CD14-positive monocyte (primary cell): ENCODE measurements around the gene CEP126. TPM values are rescaled to one million over a fixed set of nuclear protein-coding genes. Genes with fewer than 3 reads are reported as not detected.

Experiments
- DNase-seq, 3 donors: peaks; one replicate each; pipeline ENCODE4 v3.0.0-alpha.2; 2011 to 2022
- H2AFZ ChIP-seq: 2 replicates; pipeline ENCODE4 v1.6.0; 2012; ENCODE audit warnings: mild to moderate bottlenecking, low read depth, low read length, inconsistent platforms; ENCODE audit not compliant: insufficient read depth, poor library complexity, severe bottlenecking
- H3K27ac ChIP-seq, 2 donors: 1 replicate in 1 of 2; 2 replicates in 1 of 2; pipeline ENCODE4 v1.5.1; 2012 to 2013; ENCODE audit warnings: low read length in 2 of 2, control low read depth in 1 of 2, inconsistent platforms in 1 of 2, low read depth in 1 of 2, mild to moderate bottlenecking in 1 of 2
- H3K27me3 ChIP-seq, 2 donors: one replicate each; pipeline versions ENCODE4 v1.6.0 to v1.6.1; 2011 to 2013; ENCODE audit warnings: low read length in 2 of 2; ENCODE audit not compliant: control insufficient read depth in 2 of 2, insufficient read depth in 2 of 2
- H3K36me3 ChIP-seq, 2 donors: replicated peaks in 1 of 2; 1 replicate in 1 of 2; 2 replicates in 1 of 2; pipeline versions ENCODE4 v1.5.1 to v1.6.1; 2012 to 2013; ENCODE audit warnings: low read length in 2 of 2, control low read depth in 1 of 2, inconsistent platforms in 1 of 2, mild to moderate bottlenecking in 1 of 2; ENCODE audit not compliant: insufficient read depth in 2 of 2, control insufficient read depth in 1 of 2
- H3K4me1 ChIP-seq, 2 donors: 1 replicate in 1 of 2; 2 replicates in 1 of 2; pipeline versions ENCODE4 v1.5.1 to v1.6.1; 2012 to 2013; ENCODE audit warnings: low read length in 2 of 2, control low read depth in 1 of 2, inconsistent platforms in 1 of 2, mild to moderate bottlenecking in 1 of 2, moderate library complexity in 1 of 2; ENCODE audit not compliant: insufficient read depth in 2 of 2, control insufficient read depth in 1 of 2
- H3K4me2 ChIP-seq: replicated peaks from 2 replicates; pipeline ENCODE3; 2012; ENCODE audit warnings: low read length, moderate library complexity, mild to moderate bottlenecking; ENCODE audit not compliant: poor library complexity, severe bottlenecking; ENCODE audit errors: extremely low read depth
- H3K4me3 ChIP-seq, 3 experiments: fragments of 200-600 bp in 1 of 3; sonication (generic) in 1 of 3; replicated peaks in 1 of 3; 1 replicate in 2 of 3; 2 replicates in 1 of 3; pipeline ENCODE4 v1.5.1; 2011 to 2013; ENCODE audit warnings: low read length in 3 of 3, mild to moderate bottlenecking in 3 of 3, control low read depth in 2 of 3, low read depth in 2 of 3, inconsistent platforms in 1 of 3, moderate library complexity in 1 of 3
- H3K79me2 ChIP-seq: 2 replicates; pipeline ENCODE4 v1.6.0; 2012; ENCODE audit warnings: mild to moderate bottlenecking, control low read depth, inconsistent platforms, low read length, moderate library complexity; ENCODE audit not compliant: insufficient read depth
- H3K9ac ChIP-seq: 2 replicates; pipeline ENCODE4 v1.6.0; 2017; ENCODE audit warnings: low read length, mild to moderate bottlenecking; ENCODE audit not compliant: insufficient read depth, poor library complexity, severe bottlenecking
- H3K9me3 ChIP-seq, 2 donors: replicated peaks in 1 of 2; 1 replicate in 1 of 2; 2 replicates in 1 of 2; pipeline versions ENCODE4 v1.5.1 to v1.6.1; 2012 to 2013; ENCODE audit warnings: low read length in 2 of 2, control low read depth in 1 of 2; ENCODE audit not compliant: control insufficient read depth in 1 of 2, insufficient read depth in 1 of 2
- H4K20me1 ChIP-seq: 2 replicates; pipeline ENCODE4 v1.6.0; 2012; ENCODE audit warnings: mild to moderate bottlenecking, low read length, control low read depth, moderate library complexity; ENCODE audit not compliant: insufficient read depth
- H3K27ac Mint-ChIP-seq, 7 donors: one replicate each; pipeline ENCODE4 v1.8.0; 2020; ENCODE audit warnings: mild to moderate bottlenecking in 7 of 7, mixed read lengths in 7 of 7, moderate library complexity in 6 of 7, inconsistent platforms in 2 of 7
- H3K27me3 Mint-ChIP-seq, 3 donors: one replicate each; pipeline ENCODE4 v1.8.0; 2021 to 2022; ENCODE audit warnings: low read depth in 3 of 3, mild to moderate bottlenecking in 3 of 3, mixed read lengths in 3 of 3, moderate library complexity in 3 of 3, inconsistent platforms in 1 of 3
- H3K36me3 Mint-ChIP-seq, 2 donors: one replicate each; pipeline ENCODE4 v1.8.0; 2020; ENCODE audit warnings: mixed read lengths in 2 of 2, inconsistent platforms in 1 of 2, mild to moderate bottlenecking in 1 of 2
- H3K4me1 Mint-ChIP-seq: one replicate; pipeline ENCODE4 v1.8.0; 2020; ENCODE audit warnings: mild to moderate bottlenecking, mixed read lengths
- H3K4me3 Mint-ChIP-seq, 2 donors: one replicate each; pipeline ENCODE4 v1.8.0; 2020; ENCODE audit warnings: mild to moderate bottlenecking in 2 of 2, mixed read lengths in 2 of 2, moderate library complexity in 1 of 2
- H3K9me3 Mint-ChIP-seq, 7 donors: one replicate each; pipeline ENCODE4 v1.8.0; 2020 to 2022; ENCODE audit warnings: mixed read lengths in 7 of 7, mild to moderate bottlenecking in 6 of 7, moderate library complexity in 6 of 7, inconsistent platforms in 2 of 7
- WGBS: methylation state at CpG from one replicate; pipeline ENCODE4 v1.1.5; 2013; ENCODE audit warnings: missing lambda C conversion rate; ENCODE audit not compliant: insufficient coverage; 5-methylcytosine and 5-hydroxymethylcytosine counted together
- intact Hi-C, 2 donors: fragments of 100-400 bp; cut with micrococcal nuclease; formaldehyde crosslinking; loops; one replicate each; pipeline versions ENCODE4 v1.15.0 to v1.15.1; 2023
- polyA plus RNA-seq, 3 donors: library from polyadenylated mRNA; depleted of rRNA in 1 of 3; unstranded in 2 of 3; stranded (reverse) in 1 of 3; fragments of 300-500 nt in 2 of 3; fragments of >200 nt in 1 of 3; fragmentation: Illumina TruSeq in 2 of 3; gene quantifications; 1 replicate in 2 of 3; 2 replicates in 1 of 3; pipeline ENCODE4 v1.2.3, GENCODE V29; 2012 to 2021
- TF ChIP-seq, protein P1 (sequence below): fragments of 200-600 bp; IDR thresholded peaks from one replicate; pipeline ENCODE4 v1.8.0; 2022; ENCODE audit warnings: antibody characterized with exemption, mild to moderate bottlenecking

Gene CEP126
- polyA plus RNA-seq, 3 donors, result 0.02 to 0.52 TPM; not detected in 1

DNA sequence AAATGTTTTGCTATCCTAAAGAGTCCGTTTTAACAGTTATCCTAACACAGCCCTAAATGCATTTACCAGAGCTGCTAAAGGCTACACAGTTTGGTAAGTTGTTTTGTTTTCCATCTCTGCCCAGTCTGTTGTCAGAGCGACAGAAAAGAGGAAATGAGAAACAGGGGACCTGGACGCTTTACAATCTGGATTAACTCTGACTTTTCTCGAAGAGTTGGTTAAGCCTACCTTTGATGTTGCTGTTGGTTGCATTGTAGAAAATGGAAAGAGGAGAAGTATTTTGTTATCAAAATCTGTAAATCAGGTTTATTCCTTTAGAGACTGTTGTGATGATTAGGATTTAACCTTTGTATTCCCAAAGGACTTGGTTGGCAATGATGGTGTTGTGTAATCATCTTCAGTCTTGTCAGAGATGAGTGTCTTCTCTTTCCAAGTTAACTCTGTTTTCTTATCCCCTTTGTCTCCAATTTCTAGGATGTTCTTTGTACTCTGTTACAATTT lies 1.0 kb downstream of the CEP126 start:
- peak overlapping the region; percentile 57 for H3K9ac ChIP-seq
- no peaks in the 10 kb centered on the region for H3K9me3 ChIP-seq
- H3K27ac ChIP-seq, result peak overlapping the region in 1 of 2 donors; percentile 63
- H4K20me1 ChIP-seq, result no peaks in the 10 kb centered on the region
- peak overlapping the region; percentile 72 to 93 (median 89) for H3K27ac Mint-ChIP-seq
- no peaks in the 10 kb centered on the region for H3K36me3 ChIP-seq
- no peaks in the 10 kb centered on the region for H3K79me2 ChIP-seq
- peaks cover 2 to 18% (median 11%) of the 10 kb centered on the region in 3 donors for H3K27me3 Mint-ChIP-seq
- peak; percentile 53 to 70 (median 60) for DNase-seq
- no peaks in the 10 kb centered on the region for H3K36me3 Mint-ChIP-seq
- peaks cover 2 to 9% of the 10 kb centered on the region in 2 donors for H3K27me3 ChIP-seq
- TF ChIP-seq, protein P1, sequence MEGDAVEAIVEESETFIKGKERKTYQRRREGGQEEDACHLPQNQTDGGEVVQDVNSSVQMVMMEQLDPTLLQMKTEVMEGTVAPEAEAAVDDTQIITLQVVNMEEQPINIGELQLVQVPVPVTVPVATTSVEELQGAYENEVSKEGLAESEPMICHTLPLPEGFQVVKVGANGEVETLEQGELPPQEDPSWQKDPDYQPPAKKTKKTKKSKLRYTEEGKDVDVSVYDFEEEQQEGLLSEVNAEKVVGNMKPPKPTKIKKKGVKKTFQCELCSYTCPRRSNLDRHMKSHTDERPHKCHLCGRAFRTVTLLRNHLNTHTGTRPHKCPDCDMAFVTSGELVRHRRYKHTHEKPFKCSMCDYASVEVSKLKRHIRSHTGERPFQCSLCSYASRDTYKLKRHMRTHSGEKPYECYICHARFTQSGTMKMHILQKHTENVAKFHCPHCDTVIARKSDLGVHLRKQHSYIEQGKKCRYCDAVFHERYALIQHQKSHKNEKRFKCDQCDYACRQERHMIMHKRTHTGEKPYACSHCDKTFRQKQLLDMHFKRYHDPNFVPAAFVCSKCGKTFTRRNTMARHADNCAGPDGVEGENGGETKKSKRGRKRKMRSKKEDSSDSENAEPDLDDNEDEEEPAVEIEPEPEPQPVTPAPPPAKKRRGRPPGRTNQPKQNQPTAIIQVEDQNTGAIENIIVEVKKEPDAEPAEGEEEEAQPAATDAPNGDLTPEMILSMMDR, result no peak
- peak overlapping the region; percentile 79 for H3K4me2 ChIP-seq
- peaks cover 16 to 18% of the 10 kb centered on the region in 2 donors for H3K4me1 ChIP-seq
- peak overlapping the region; percentile 49 to 85 (median 68) for H3K4me3 ChIP-seq
- peak overlapping the region; percentile 96 for H2AFZ ChIP-seq
- intact Hi-C loops, result no loop called here
- 0% methylated on average over 3 of the region's 4 CpGs for WGBS
- peaks cover 24% of the 10 kb centered on the region for H3K4me1 Mint-ChIP-seq
- peaks cover 0 to 6% (median 0%) of the 10 kb centered on the region in 7 donors for H3K9me3 Mint-ChIP-seq
- peak overlapping the region; percentile 83 to 92 for H3K4me3 Mint-ChIP-seq

DNA sequence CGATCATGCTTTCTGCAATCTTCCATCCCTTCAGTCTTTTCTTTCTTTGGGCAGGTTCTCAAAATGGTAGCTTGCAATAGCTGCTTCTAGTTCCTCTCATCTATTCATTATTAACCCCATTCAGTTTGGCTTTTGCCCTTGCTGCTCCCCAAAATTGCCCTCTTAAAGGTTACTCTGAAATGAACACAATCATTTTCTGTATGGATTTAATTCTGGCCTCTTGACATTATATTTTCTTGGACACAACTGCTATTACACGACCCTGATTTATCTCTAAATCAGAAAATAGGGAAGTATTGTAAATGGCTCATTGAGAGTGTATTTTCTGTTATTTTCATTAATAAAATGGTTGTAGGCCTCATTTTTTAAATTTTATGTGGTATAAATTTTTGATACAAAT lies 1.6 kb downstream of the CEP126 start, which contains the start of gene ANGPTL5:
ANGPTL5 (minus strand) TSS at position 101 of the 400 bp plus-strand sequence. CDS start 8,613 bp downstream, outside the sequence.
- Histone ChIP-seq H2AFZ (peak within 1 kb of the TSS; percentile 96), H4K20me1 (no peaks in the 10 kb centered on the region), H3K27me3 (peaks cover 2 to 9% of the 10 kb centered on the region in 2 donors), H3K36me3 (no peaks in the 10 kb centered on the region), H3K4me3 (peak within 1 kb of the TSS; percentile 49 to 85 (median 68)), H3K27ac (peak within 1 kb of the TSS; percentile 26 to 63), H3K9ac (peak within 1 kb of the TSS; percentile 57), H3K9me3 (no peaks in the 10 kb centered on the region), H3K4me2 (peak within 1 kb of the TSS; percentile 79), H3K79me2 (no peaks in the 10 kb centered on the region), H3K4me1 (peaks cover 16 to 18% of the 10 kb centered on the region in 2 donors)
- TF ChIP-seq, protein P1, result no peak
- Mint-ChIP-seq H3K27me3 (peaks cover 2 to 18% (median 11%) of the 10 kb centered on the region in 3 donors), H3K27ac (peak within 1 kb of the TSS; percentile 72 to 93 (median 89)), H3K36me3 (no peaks in the 10 kb centered on the region), H3K4me3 (peak within 1 kb of the TSS; percentile 83 to 92), H3K4me1 (peaks cover 24% of the 10 kb centered on the region), H3K9me3 (peaks cover 0 to 6% (median 0%) of the 10 kb centered on the region in 7 donors)
- intact Hi-C loops, result no loop called here
- no peak for DNase-seq
- WGBS, result 100% methylated on average over 1 of the region's 2 CpGs
